Chondrocyte (in vitro differentiated cells): Measurements from ENCODE around the gene RARA. TPM values are rescaled to one million over a fixed set of nuclear protein-coding genes. Genes with fewer than 3 reads are reported as not detected.

Source experiments
- DNase-seq: peaks from one replicate; pipeline ENCODE4 v3.0.0; 2021; ENCODE audit warnings: mixed read lengths, low spot score
- H3K27ac Mint-ChIP-seq: one replicate; pipeline ENCODE4 v1.8.0; 2021; ENCODE audit warnings: mild to moderate bottlenecking, moderate library complexity, mixed read lengths; ENCODE audit not compliant: unreplicated experiment
- H3K27me3 Mint-ChIP-seq: 2 replicates; pipeline ENCODE4 v1.8.0; 2021; ENCODE audit warnings: low read depth, mixed read lengths
- H3K36me3 Mint-ChIP-seq: 2 replicates; pipeline ENCODE4 v1.8.0; 2021; ENCODE audit warnings: low read depth, mixed read lengths
- H3K4me1 Mint-ChIP-seq: 2 replicates; pipeline ENCODE4 v1.8.0; 2021; ENCODE audit warnings: low read depth, mild to moderate bottlenecking, mixed read lengths
- H3K4me3 Mint-ChIP-seq: one replicate; pipeline ENCODE4 v1.8.0; 2021; ENCODE audit warnings: mild to moderate bottlenecking, moderate library complexity, mixed read lengths; ENCODE audit not compliant: unreplicated experiment
- H3K9me3 Mint-ChIP-seq: 2 replicates; pipeline ENCODE4 v1.8.0; 2021; ENCODE audit warnings: low read depth, mixed read lengths
- total RNA-seq: library from RNA; stranded (reverse); gene quantifications from 3 replicates; pipeline ENCODE4 v1.2.1, GENCODE V29; 2021
- TF ChIP-seq, protein P1 (sequence below): fragments of 200-600 bp; sonication (generic); IDR thresholded peaks from 2 replicates; pipeline ENCODE4 v1.5.0; 2021; ENCODE audit warnings: antibody characterized with exemption, mild to moderate bottlenecking, moderate library complexity

The RARA gene
- total RNA-seq, 1 donor from 2014 or later = 59.2 TPM

DNA sequence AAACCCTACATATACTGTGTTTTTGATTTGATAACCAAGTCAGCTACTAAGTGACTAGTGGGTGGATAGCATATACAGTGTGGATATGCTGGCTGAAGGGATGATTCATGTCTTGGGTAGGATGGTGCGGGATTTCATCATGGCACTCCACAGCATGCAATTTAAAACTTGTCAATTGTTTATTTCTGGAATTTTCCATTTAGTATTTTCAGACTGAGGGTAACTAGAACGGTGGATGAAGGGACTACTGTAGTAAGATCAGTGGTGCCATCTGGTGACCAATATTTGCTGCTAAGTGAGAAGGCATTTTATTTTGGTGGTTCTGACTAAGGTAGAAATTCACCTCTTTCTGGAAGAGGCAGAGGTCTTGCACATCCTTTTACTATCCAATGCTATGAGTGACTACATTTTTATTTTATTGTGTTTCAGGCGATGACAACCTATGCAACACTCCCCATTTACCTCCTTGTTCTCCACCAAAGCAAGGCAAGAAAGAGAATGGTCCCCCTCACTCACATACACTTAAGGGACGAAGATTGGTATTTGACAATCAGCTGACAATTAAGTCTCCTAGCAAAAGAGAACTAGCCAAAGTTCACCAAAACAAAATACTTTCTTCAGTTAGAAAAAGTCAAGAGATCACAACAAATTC is 18.2 kb upstream of the RARA start:
- H3K9me3 Mint-ChIP-seq = no peaks in the 10 kb centered on the region
- TF ChIP-seq, protein P1, sequence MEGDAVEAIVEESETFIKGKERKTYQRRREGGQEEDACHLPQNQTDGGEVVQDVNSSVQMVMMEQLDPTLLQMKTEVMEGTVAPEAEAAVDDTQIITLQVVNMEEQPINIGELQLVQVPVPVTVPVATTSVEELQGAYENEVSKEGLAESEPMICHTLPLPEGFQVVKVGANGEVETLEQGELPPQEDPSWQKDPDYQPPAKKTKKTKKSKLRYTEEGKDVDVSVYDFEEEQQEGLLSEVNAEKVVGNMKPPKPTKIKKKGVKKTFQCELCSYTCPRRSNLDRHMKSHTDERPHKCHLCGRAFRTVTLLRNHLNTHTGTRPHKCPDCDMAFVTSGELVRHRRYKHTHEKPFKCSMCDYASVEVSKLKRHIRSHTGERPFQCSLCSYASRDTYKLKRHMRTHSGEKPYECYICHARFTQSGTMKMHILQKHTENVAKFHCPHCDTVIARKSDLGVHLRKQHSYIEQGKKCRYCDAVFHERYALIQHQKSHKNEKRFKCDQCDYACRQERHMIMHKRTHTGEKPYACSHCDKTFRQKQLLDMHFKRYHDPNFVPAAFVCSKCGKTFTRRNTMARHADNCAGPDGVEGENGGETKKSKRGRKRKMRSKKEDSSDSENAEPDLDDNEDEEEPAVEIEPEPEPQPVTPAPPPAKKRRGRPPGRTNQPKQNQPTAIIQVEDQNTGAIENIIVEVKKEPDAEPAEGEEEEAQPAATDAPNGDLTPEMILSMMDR = peak; percentile 92
- DNase-seq = no peak

DNA sequence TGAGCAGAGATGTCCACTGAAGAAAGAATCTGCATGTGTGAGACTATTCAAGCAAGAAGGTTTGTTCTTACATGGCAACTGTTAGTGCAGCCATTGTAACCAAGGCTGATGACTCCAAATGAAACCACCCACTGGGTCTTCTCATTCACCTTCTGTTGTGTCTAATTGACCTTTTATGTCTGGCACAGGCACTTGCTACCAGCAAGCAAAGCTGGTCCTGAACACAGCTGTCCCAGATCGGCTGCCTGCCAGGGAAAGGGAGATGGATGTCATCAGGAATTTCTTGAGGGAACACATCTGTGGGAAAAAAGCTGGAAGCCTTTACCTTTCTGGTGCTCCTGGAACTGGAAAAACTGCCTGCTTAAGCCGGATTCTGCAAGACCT is 17.7 kb upstream of the RARA start:
- Mint-ChIP-seq H3K9me3 (no peaks in the 10 kb centered on the region), H3K4me3 (no peak overlapping the region), H3K27ac (peak overlapping the region; percentile 83), H3K36me3 (no peaks in the 10 kb centered on the region), H3K4me1 (peaks cover 48% of the 10 kb centered on the region), H3K27me3 (no peaks in the 10 kb centered on the region)
- TF ChIP-seq, protein P1 = no peak
- no peak for DNase-seq

More for the DNA sequence above, 18.2 kb upstream of the RARA start:
- Mint-ChIP-seq H3K27me3 (no peaks in the 10 kb centered on the region), H3K27ac (peak overlapping the region; percentile 83), H3K4me3 (no peak overlapping the region), H3K4me1 (peaks cover 43% of the 10 kb centered on the region), H3K36me3 (no peaks in the 10 kb centered on the region)

DNA sequence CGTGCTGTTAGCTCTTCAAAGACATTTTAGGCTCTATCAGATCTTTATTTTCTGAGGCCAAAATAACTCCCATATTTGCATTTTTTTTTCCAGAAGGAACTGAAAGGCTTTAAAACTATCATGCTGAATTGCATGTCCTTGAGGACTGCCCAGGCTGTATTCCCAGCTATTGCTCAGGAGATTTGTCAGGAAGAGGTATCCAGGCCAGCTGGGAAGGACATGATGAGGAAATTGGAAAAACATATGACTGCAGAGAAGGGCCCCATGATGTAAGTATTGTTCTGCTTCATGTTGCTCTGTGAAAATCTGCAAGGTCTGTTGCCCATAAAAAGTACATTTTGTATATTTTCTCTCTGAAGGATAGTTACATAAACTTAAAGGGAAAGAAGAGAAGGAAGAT is 15.6 kb upstream of the RARA start:
- H3K4me1 Mint-ChIP-seq = peaks cover 54% of the 10 kb centered on the region
- no peak overlapping the region for H3K4me3 Mint-ChIP-seq
- no peaks in the 10 kb centered on the region for H3K9me3 Mint-ChIP-seq
- TF ChIP-seq, protein P1 = no peak
- no peaks in the 10 kb centered on the region for H3K27me3 Mint-ChIP-seq
- H3K36me3 Mint-ChIP-seq = no peaks in the 10 kb centered on the region
- peak overlapping the region; percentile 47 for H3K27ac Mint-ChIP-seq
- DNase-seq = no peak

DNA sequence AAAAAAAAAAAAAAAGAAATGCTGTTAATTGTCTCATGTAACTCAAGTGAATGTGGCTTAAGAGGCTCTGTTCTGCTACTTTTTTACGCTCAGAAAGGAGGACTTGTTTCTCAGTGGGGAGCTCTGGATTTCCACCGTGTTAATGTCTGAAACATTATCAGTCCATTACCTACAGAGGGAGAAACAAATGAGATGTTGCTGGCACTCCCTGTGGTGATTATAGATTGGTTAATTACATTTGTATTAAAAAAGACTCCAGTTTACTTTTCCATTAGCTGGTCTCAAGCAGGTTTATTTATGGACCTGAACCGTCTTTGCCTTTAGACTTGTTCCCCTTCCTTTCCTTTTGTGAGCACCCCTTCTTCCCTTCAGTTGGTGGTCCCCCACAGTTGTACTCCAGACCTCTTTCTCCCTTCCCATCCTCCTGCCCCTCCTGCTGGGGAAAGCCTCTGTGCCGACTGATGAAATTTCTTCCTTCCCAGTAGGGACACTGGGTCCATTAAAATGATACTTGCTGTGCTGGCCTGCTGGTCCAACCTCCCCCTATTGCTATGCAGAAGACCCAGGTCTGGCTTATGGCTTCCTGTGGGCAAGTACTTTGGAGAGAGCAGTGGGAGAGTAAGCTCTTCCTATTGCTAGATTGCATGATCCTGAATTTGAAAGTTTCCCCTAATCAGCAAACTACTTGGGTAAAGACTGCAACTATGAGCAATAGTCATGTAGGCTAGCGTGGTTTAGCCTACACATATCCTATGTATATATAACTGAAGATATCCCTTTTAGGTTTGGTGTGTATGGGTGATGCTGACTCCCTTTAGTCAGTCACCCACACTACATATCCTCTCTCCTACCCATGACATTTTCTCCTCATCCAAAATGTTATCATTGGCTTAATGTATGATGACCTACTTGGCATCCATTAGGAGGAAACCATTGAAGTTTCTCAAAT is 13.2 kb upstream of the RARA start:
- no peaks in the 10 kb centered on the region for H3K36me3 Mint-ChIP-seq
- TF ChIP-seq, protein P1 = no peak
- no peaks in the 10 kb centered on the region for H3K27me3 Mint-ChIP-seq
- DNase-seq = no peak
- H3K9me3 Mint-ChIP-seq = no peaks in the 10 kb centered on the region
- H3K4me3 Mint-ChIP-seq = no peak overlapping the region
- peak overlapping the region; percentile 77 for H3K27ac Mint-ChIP-seq
- peaks cover 51% of the 10 kb centered on the region for H3K4me1 Mint-ChIP-seq

DNA sequence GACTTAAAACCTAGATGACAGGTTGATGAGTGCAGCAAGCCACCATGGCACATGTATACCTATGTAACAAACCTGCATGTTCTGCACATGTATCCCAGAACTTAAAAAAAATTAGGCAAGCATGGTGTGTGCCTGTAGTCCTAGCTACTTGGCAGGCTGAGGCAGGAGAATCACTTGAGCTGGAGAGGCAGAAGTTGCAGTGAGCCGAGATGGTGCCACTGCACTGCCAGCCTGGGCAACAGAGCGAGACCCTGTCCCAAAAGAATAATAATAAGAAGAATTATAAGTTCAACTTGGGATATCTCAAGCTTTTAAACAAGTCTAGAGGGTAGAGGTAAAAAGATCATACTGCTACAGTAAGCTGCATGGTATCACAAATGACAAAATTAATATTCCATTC is 11.5 kb upstream of the RARA start:
- Mint-ChIP-seq H3K36me3 (no peaks in the 10 kb centered on the region), H3K27ac (peak overlapping the region; percentile 78), H3K27me3 (no peaks in the 10 kb centered on the region), H3K4me1 (peaks cover 50% of the 10 kb centered on the region), H3K4me3 (no peak overlapping the region), H3K9me3 (no peaks in the 10 kb centered on the region)
- TF ChIP-seq, protein P1 = no peak
- DNase-seq = no peak
